MM.1S (cell line): ENCODE results near the gene NOVA1.

Source experiments
- DNase-seq: peaks from one replicate; pipeline ENCODE4 v3.0.0-alpha.2; 2015
- H2AFZ ChIP-seq: fragments of 300-600 bp; sonication (generic); 2 replicates; pipeline ENCODE4 v1.6.0; 2016; ENCODE audit warnings: antibody characterized with exemption, low read length
- H3F3A ChIP-seq: fragments of 300-600 bp; sonication (generic); 2 replicates; pipeline ENCODE4 v1.6.1; 2016; ENCODE audit warnings: mild to moderate bottlenecking, antibody characterized with exemption, low read length, moderate library complexity, mixed read lengths; ENCODE audit not compliant: insufficient read depth
- H3K27ac ChIP-seq: fragments of 300-600 bp; sonication (generic); 2 replicates; pipeline ENCODE4 v1.5.1; 2016; ENCODE audit warnings: mild to moderate bottlenecking, low read length
- H3K27me3 ChIP-seq: fragments of 300-600 bp; sonication (generic); replicated peaks from 2 replicates; pipeline ENCODE4 v1.6.0; 2016; ENCODE audit warnings: low read length; ENCODE audit not compliant: insufficient read depth
- H3K36me3 ChIP-seq: fragments of 300-600 bp; sonication (generic); replicated peaks from 2 replicates; pipeline ENCODE4 v1.6.1; 2016; ENCODE audit warnings: mild to moderate bottlenecking, low read length, mixed read lengths; ENCODE audit not compliant: insufficient read depth
- H3K4me1 ChIP-seq: fragments of 300-600 bp; sonication (generic); 2 replicates; pipeline ENCODE4 v1.6.1; 2016; ENCODE audit warnings: low read length, mixed read lengths
- H3K4me2 ChIP-seq: fragments of 300-600 bp; sonication (generic); 2 replicates; pipeline ENCODE4 v1.6.0; 2016; ENCODE audit warnings: low read depth, low read length
- H3K4me3 ChIP-seq: fragments of 300-600 bp; sonication (generic); 2 replicates; pipeline ENCODE4 v1.5.1; 2016; ENCODE audit warnings: low read length, mixed read lengths
- H3K79me2 ChIP-seq: fragments of 300-600 bp; sonication (generic); 2 replicates; pipeline ENCODE4 v1.6.1; 2016; ENCODE audit warnings: mixed run types, low read length, mixed read lengths
- H3K9ac ChIP-seq: fragments of 300-600 bp; sonication (generic); 2 replicates; pipeline ENCODE4 v1.6.1; 2016; ENCODE audit warnings: low read length, mixed read lengths
- H3K9me2 ChIP-seq: fragments of 300-600 bp; sonication (generic); replicated peaks from 2 replicates; pipeline ENCODE4 v1.6.1; 2016; ENCODE audit warnings: mild to moderate bottlenecking, low read length, mixed read lengths; ENCODE audit not compliant: insufficient read depth
- H3K9me3 ChIP-seq: fragments of 300-600 bp; sonication (generic); replicated peaks from 2 replicates; pipeline ENCODE4 v1.6.1; 2016; ENCODE audit warnings: mild to moderate bottlenecking, low read length, mixed read lengths; ENCODE audit not compliant: insufficient read depth
- H4K20me1 ChIP-seq: fragments of 300-600 bp; sonication (generic); 2 replicates; pipeline ENCODE4 v1.6.1; 2016; ENCODE audit warnings: mild to moderate bottlenecking, low read length, moderate library complexity, mixed read lengths; ENCODE audit not compliant: insufficient read depth
- EZH2 ChIP-seq: fragments of 300-600 bp; sonication (generic); optimal IDR thresholded peaks from 2 replicates; pipeline ENCODE3; 2017; ENCODE audit warnings: low read depth, mild to moderate bottlenecking, antibody characterized with exemption, low read length, mixed read lengths
- EZH2phosphoT487 ChIP-seq: fragments of 300-600 bp; sonication (generic); IDR thresholded peaks from 2 replicates; pipeline ENCODE4 v1.6.1; 2018; ENCODE audit warnings: antibody characterized with exemption, low read length
- TF ChIP-seq, protein P1 (sequence below): fragments of 300-600 bp; sonication (generic); IDR thresholded peaks from 2 replicates; pipeline ENCODE4 v1.5.1; 2016; ENCODE audit warnings: antibody characterized with exemption, low read length, mixed read lengths

NOVA1 gene

DNA sequence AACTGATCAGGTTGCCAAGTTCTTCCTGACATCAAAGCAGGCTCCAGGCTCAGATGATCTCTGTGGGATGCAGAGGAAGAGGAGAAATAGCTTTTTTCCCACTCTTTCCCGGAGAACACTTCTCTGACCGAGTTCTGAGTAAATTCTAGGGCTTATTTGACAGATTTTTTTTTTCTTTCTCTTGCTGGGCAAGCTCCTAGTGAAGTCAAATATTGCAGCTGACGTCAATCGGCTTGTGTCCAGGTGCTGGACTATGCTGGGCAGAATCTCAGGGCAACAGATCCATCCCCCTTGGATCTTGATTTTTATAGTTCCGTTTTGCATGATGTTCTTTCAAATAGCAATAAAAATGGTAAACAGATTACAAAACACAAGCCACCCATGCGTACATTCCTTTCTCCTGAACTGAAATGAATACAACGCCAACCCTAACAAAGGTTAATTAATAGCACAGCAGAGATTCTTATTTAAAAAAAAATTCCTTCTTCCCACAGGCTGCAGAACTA is 182.2 kb downstream of the NOVA1 start:
- H3K9ac ChIP-seq: no peak overlapping the region
- H3K9me2 ChIP-seq: no peaks in the 10 kb centered on the region
- H3K9me3 ChIP-seq: no peaks in the 10 kb centered on the region
- H3K4me2 ChIP-seq: no peak overlapping the region
- no peaks in the 10 kb centered on the region for H3K36me3 ChIP-seq
- no peak overlapping the region for H2AFZ ChIP-seq
- no peaks in the 10 kb centered on the region for H3K4me1 ChIP-seq
- TF ChIP-seq, protein P1, sequence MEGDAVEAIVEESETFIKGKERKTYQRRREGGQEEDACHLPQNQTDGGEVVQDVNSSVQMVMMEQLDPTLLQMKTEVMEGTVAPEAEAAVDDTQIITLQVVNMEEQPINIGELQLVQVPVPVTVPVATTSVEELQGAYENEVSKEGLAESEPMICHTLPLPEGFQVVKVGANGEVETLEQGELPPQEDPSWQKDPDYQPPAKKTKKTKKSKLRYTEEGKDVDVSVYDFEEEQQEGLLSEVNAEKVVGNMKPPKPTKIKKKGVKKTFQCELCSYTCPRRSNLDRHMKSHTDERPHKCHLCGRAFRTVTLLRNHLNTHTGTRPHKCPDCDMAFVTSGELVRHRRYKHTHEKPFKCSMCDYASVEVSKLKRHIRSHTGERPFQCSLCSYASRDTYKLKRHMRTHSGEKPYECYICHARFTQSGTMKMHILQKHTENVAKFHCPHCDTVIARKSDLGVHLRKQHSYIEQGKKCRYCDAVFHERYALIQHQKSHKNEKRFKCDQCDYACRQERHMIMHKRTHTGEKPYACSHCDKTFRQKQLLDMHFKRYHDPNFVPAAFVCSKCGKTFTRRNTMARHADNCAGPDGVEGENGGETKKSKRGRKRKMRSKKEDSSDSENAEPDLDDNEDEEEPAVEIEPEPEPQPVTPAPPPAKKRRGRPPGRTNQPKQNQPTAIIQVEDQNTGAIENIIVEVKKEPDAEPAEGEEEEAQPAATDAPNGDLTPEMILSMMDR: no peak
- TF ChIP-seq EZH2 (no peak), EZH2phosphoT487 (no peak)
- H4K20me1 ChIP-seq: no peaks in the 10 kb centered on the region
- no peak overlapping the region for H3K4me3 ChIP-seq
- no peak for DNase-seq
- no peaks in the 10 kb centered on the region for H3F3A ChIP-seq
- no peaks in the 10 kb centered on the region for H3K79me2 ChIP-seq
- no peak overlapping the region for H3K27ac ChIP-seq
- H3K27me3 ChIP-seq: no peaks in the 10 kb centered on the region

DNA sequence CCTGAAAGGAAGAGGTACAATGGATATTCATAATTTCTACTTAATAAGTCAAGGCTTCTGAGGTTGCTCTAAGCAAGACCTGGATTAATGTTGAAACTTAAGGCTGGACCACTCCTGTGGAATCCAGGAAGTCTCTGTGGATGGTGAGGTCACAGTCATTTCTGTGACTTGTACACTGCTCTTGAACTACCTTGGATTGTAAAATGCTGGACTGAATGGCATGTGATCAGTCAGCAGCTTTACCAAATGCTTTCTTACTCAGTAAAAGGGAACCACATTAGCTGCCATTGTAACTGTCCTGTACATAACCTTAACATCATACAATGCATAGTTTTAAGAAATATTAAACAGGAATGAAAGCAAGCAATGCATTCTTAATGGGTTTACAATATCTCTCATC is 182.9 kb downstream of the NOVA1 start:
- no peak overlapping the region for H3K4me2 ChIP-seq
- H3K4me3 ChIP-seq: no peak overlapping the region
- no peak overlapping the region for H3K9ac ChIP-seq
- no peaks in the 10 kb centered on the region for H3K27me3 ChIP-seq
- TF ChIP-seq, protein P1: no peak
- TF ChIP-seq EZH2 (no peak), EZH2phosphoT487 (no peak)
- no peaks in the 10 kb centered on the region for H3K36me3 ChIP-seq
- H3K79me2 ChIP-seq: no peaks in the 10 kb centered on the region
- H3F3A ChIP-seq: no peaks in the 10 kb centered on the region
- no peaks in the 10 kb centered on the region for H3K4me1 ChIP-seq
- H3K9me2 ChIP-seq: no peaks in the 10 kb centered on the region
- no peak overlapping the region for H3K27ac ChIP-seq
- H3K9me3 ChIP-seq: no peaks in the 10 kb centered on the region
- H2AFZ ChIP-seq: no peak overlapping the region
- H4K20me1 ChIP-seq: no peaks in the 10 kb centered on the region
- DNase-seq: no peak

DNA sequence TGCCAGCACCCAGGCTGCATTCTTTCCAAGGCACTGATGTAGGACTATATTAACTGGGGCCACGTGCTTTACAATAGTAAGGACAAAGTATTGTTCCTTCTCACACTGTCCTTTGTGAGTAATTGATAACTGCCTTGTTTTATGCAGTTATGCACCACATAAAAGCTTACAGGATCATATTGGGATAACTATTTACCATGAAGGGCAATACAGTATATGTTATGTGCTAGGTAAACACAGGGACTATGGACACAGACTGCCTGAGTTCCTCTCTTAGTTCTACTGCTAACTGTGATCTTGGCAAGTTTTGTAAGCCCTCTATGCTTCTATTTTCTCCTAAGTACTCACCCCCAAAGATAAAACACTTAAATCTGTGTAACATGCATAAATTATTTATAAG is 183.7 kb downstream of the NOVA1 start:
- Histone ChIP-seq H3K79me2 (no peaks in the 10 kb centered on the region), H3K4me3 (no peak overlapping the region), H4K20me1 (no peaks in the 10 kb centered on the region), H3K9me2 (no peaks in the 10 kb centered on the region), H3K36me3 (no peaks in the 10 kb centered on the region), H3K9me3 (no peaks in the 10 kb centered on the region), H3K27ac (no peak overlapping the region), H3K4me1 (no peaks in the 10 kb centered on the region), H3K9ac (no peak overlapping the region), H3K4me2 (no peak overlapping the region), H2AFZ (no peak overlapping the region), H3K27me3 (no peaks in the 10 kb centered on the region), H3F3A (no peaks in the 10 kb centered on the region)
- no peak for TF ChIP-seq EZH2phosphoT487
- no peak for TF ChIP-seq EZH2
- TF ChIP-seq, protein P1: no peak
- DNase-seq: no peak

DNA sequence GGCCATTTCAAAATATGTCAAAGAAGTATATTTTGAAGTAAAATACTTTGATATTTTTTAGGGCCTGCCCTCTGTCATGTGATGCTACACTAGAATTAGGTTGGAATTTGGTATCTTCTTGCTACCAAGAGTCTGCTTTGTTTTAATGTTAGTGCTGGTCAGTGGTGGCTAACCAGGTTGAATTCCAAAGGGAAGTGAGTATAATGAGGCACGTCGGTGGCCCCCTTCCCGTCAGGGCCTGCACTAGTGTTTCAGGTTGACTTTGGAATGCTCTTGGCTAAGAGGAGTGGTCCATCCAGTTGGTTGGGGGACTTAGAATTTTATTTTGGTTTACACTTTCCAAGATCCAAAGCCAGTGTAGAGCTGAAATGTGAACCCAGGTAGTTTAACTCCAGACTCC is 185.4 kb downstream of the NOVA1 start:
- no peaks in the 10 kb centered on the region for H3K9me3 ChIP-seq
- H3K36me3 ChIP-seq: no peaks in the 10 kb centered on the region
- no peak overlapping the region for H3K27ac ChIP-seq
- no peaks in the 10 kb centered on the region for H3K4me1 ChIP-seq
- TF ChIP-seq EZH2phosphoT487: no peak
- TF ChIP-seq EZH2: no peak
- TF ChIP-seq, protein P1: no peak
- H3K4me3 ChIP-seq: no peak overlapping the region
- H4K20me1 ChIP-seq: no peaks in the 10 kb centered on the region
- no peak overlapping the region for H3K4me2 ChIP-seq
- H3K9me2 ChIP-seq: no peaks in the 10 kb centered on the region
- DNase-seq: no peak
- no peak overlapping the region for H2AFZ ChIP-seq
- H3F3A ChIP-seq: no peaks in the 10 kb centered on the region
- H3K9ac ChIP-seq: no peak overlapping the region
- no peaks in the 10 kb centered on the region for H3K27me3 ChIP-seq
- no peaks in the 10 kb centered on the region for H3K79me2 ChIP-seq
